Measurements from ENCODE around the gene FLT4. TPM values are rescaled to one million over a fixed set of nuclear protein-coding genes. Genes with fewer than 3 reads are reported as not detected.

FLT4 gene
- total RNA-seq, 1 donor from 2014 or later, result 13.1 TPM

GRCh38 chr5:180645274-180646204 is 3.9 kb downstream of the FLT4 start:
- no peaks in the 10 kb centered on the region for H3K36me3 Mint-ChIP-seq (ENCODE audit: low read depth)
- TF ChIP-seq CTCF (conservative IDR thresholded peaks at IDR 0.05), result no peak
- H3K27ac Mint-ChIP-seq (ENCODE audit: unreplicated experiment), result peak overlapping the region; percentile 50
- H3K4me3 Mint-ChIP-seq, result no peak overlapping the region
- peaks cover 61% of the 10 kb centered on the region for H3K27me3 Mint-ChIP-seq (ENCODE audit: low read depth)
- no peaks in the 10 kb centered on the region for H3K9me3 Mint-ChIP-seq
- peaks cover 10% of the 10 kb centered on the region for H3K4me1 Mint-ChIP-seq
- DNase-seq (ENCODE audit: low read depth, low spot score), result no peak

- no peak for DNase-seq (ENCODE audit: low read depth, low spot score)
These were observed 4.6 kb downstream of the FLT4 start for GRCh38 chr5:180644825-180645273.

GRCh38 chr5:180644129-180644824 is 5.1 kb downstream of the FLT4 start:
- no peak for TF ChIP-seq CTCF (conservative IDR thresholded peaks at IDR 0.05)
- Mint-ChIP-seq H3K4me1 (no peaks in the 10 kb centered on the region), H3K9me3 (no peaks in the 10 kb centered on the region), H3K4me3 (no peak overlapping the region), H3K27ac (ENCODE audit: unreplicated experiment) (peak overlapping the region; percentile 43), H3K27me3 (ENCODE audit: low read depth) (peaks cover 52% of the 10 kb centered on the region), H3K36me3 (ENCODE audit: low read depth) (no peaks in the 10 kb centered on the region)
- DNase-seq (ENCODE audit: low read depth, low spot score), result no peak

More at GRCh38 chr5:180644825-180645273, 4.6 kb downstream of the FLT4 start:
- H3K36me3 Mint-ChIP-seq (ENCODE audit: low read depth), result no peaks in the 10 kb centered on the region
- TF ChIP-seq CTCF (conservative IDR thresholded peaks at IDR 0.05), result no peak
- peaks cover 54% of the 10 kb centered on the region for H3K27me3 Mint-ChIP-seq (ENCODE audit: low read depth)
- H3K4me1 Mint-ChIP-seq, result peaks cover 3% of the 10 kb centered on the region
- H3K9me3 Mint-ChIP-seq, result no peaks in the 10 kb centered on the region
- H3K4me3 Mint-ChIP-seq, result no peak overlapping the region
- no peak overlapping the region for H3K27ac Mint-ChIP-seq (ENCODE audit: unreplicated experiment)

GRCh38 chr5:180643191-180643851 is 6.1 kb downstream of the FLT4 start:
- no peak for DNase-seq (ENCODE audit: low read depth, low spot score)
- peaks cover 48% of the 10 kb centered on the region for H3K27me3 Mint-ChIP-seq (ENCODE audit: low read depth)

More at GRCh38 chr5:180643191-180643851, 6.1 kb downstream of the FLT4 start:
- Mint-ChIP-seq H3K4me1 (no peaks in the 10 kb centered on the region), H3K36me3 (ENCODE audit: low read depth) (no peaks in the 10 kb centered on the region), H3K27ac (ENCODE audit: unreplicated experiment) (no peak overlapping the region), H3K4me3 (no peak overlapping the region), H3K9me3 (no peaks in the 10 kb centered on the region)
- TF ChIP-seq CTCF (conservative IDR thresholded peaks at IDR 0.05), result no peak
